Measurements from ENCODE around the gene RNF43. TPM values are rescaled to one million over a fixed set of nuclear protein-coding genes. Genes with fewer than 3 reads are reported as not detected.
A peak's percentile ranks its signal among the peaks of the same experiment; 100 is the strongest.

RNF43 gene
- total and polyA plus RNA-seq, 2 of the 13 experiments (the other 11 are each of a cell fraction or from before 2014, with no cell fraction given) = 31.0 to 53.4 TPM

DNA sequence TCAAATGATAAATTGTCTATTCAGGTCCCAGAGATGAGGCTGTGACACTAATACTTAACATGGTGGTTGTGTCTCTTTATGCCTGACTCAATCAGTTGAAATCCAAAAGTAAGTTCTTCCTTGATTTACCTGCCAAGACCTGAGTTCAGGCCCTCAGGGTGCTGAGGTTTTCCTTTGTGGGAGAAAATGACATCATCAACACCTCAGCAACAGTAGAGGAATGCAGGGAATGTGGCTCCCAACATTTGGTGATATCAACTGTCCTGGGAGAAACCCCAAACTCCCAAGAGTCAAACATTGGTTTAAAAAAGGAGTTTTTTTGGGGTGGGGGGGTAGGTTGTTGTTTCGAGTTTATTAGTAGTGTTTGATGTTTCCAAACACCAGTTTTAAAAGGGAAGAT is 14.7 kb downstream of the RNF43 start:
- H3K27me3 ChIP-seq (ENCODE audit: control insufficient read depth in 1 of 2, insufficient read depth in 2 of 2, low read length in 2 of 2) = no peaks in the 10 kb centered on the region
- ATAC-seq (no peak), DNase-seq (ENCODE audit: low spot score) (no peak), FAIRE-seq (no peak)
- POLR2A ChIA-PET = interaction anchor here (3.9 kb wide), 1 partner anchor 13 kb away, joined by 31 read pairs; the partner anchor contains the start of gene RNF43
- H3K4me2 ChIP-seq (ENCODE audit: low read depth, low read length) = no peak overlapping the region
- intact Hi-C loops (cut with micrococcal nuclease; ENCODE audit: unreplicated experiment) (no loop called here), in situ Hi-C loops (cut with HindIII; ENCODE audit: extremely low pct_ligation_motif_present, low pct_unique_long_range_greater_than_20kb) (no loop called here)
- no TSS peak for BruUV-seq (replicated peaks)
- no peak overlapping the region for H3K4me3 ChIP-seq (replicated peaks in 1 of 3; ENCODE audit: insufficient read depth in 1 of 3, low read depth in 2 of 3, low read length in 3 of 3)
- H4K20me1 ChIP-seq (ENCODE audit: insufficient read depth, low read length) = peaks cover 10% of the 10 kb centered on the region; the same call in 1 of the 2 replicates
- H2AFZ ChIP-seq (ENCODE audit: low read length) = no peak overlapping the region
- WGBS (ENCODE audit: low lambda C conversion rate) = 97% methylated on average over 1 of the region's 1 CpG
- CTCF ChIA-PET (ENCODE audit: low intra/inter-chr PET ratio, low total read pairs) = no interaction called here
- H3K27ac ChIP-seq (ENCODE audit: extremely low read length, insufficient read depth, low read length) = no peak overlapping the region
- peaks cover 12 to 45% of the 10 kb centered on the region in 2 experiments for H3K36me3 ChIP-seq (replicated peaks in 1 of 2; ENCODE audit: control insufficient read depth in 1 of 2, insufficient read depth in 2 of 2, low read length in 2 of 2)
- H3K4me1 ChIP-seq (ENCODE audit: insufficient read depth, low read length) = peaks cover 100% of the 10 kb centered on the region
- no peak overlapping the region for H3K9ac ChIP-seq (ENCODE audit: insufficient read depth, low read depth, low read length)
- no peaks in the 10 kb centered on the region for H3K9me3 ChIP-seq (ENCODE audit: low read length)
- peaks cover 98% of the 10 kb centered on the region for H3K79me2 ChIP-seq (ENCODE audit: insufficient read depth, low read length)
- no peak for TF ChIP-seq ZNF777 (CRISPR knock-in tag; IDR thresholded peaks at IDR 0.05)
- peak; percentile 53 for TF ChIP-seq TEAD3 (CRISPR knock-in tag; optimal IDR thresholded peaks at IDR 0.05; ENCODE audit: borderline replicate concordance)
- no peak for TF ChIP-seq CCAR2 (optimal IDR thresholded peaks at IDR 0.05; ENCODE audit: low read depth, low read length)
- TF ChIP-seq, protein P1, sequence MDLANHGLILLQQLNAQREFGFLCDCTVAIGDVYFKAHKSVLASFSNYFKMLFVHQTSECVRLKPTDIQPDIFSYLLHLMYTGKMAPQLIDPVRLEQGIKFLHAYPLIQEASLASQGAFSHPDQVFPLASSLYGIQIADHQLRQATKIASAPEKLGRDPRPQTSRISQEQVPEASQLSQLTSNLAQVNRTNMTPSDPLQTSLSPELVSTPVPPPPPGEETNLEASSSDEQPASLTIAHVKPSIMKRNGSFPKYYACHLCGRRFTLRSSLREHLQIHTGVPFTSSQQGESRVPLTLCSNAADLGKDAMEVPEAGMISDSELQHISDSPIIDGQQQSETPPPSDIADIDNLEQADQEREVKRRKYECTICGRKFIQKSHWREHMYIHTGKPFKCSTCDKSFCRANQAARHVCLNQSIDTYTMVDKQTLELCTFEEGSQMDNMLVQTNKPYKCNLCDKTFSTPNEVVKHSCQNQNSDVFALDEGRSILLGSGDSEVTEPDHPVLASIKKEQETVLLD (CRISPR knock-in tag; IDR thresholded peaks at IDR 0.05; ENCODE audit: low read depth) = no peak
- TF ChIP-seq ZNF776 (CRISPR knock-in tag; IDR thresholded peaks at IDR 0.05) = no peak
- no peak for TF ChIP-seq ZNF558 (CRISPR knock-in tag; IDR thresholded peaks at IDR 0.05; ENCODE audit: borderline replicate concordance)
- TF ChIP-seq ZNF143 (CRISPR knock-in tag; IDR thresholded peaks at IDR 0.05) = no peak
- TF ChIP-seq HNRNPUL1 (IDR thresholded peaks at IDR 0.05; ENCODE audit: low read depth, low read length) = no peak
- TF ChIP-seq, protein P2, sequence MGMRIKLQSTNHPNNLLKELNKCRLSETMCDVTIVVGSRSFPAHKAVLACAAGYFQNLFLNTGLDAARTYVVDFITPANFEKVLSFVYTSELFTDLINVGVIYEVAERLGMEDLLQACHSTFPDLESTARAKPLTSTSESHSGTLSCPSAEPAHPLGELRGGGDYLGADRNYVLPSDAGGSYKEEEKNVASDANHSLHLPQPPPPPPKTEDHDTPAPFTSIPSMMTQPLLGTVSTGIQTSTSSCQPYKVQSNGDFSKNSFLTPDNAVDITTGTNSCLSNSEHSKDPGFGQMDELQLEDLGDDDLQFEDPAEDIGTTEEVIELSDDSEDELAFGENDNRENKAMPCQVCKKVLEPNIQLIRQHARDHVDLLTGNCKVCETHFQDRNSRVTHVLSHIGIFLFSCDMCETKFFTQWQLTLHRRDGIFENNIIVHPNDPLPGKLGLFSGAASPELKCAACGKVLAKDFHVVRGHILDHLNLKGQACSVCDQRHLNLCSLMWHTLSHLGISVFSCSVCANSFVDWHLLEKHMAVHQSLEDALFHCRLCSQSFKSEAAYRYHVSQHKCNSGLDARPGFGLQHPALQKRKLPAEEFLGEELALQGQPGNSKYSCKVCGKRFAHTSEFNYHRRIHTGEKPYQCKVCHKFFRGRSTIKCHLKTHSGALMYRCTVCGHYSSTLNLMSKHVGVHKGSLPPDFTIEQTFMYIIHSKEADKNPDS (CRISPR knock-in tag; IDR thresholded peaks at IDR 0.05) = no peak
- TF ChIP-seq ZBTB1 (CRISPR knock-in tag; IDR thresholded peaks at IDR 0.05; ENCODE audit: borderline replicate concordance) = no peak
- TF ChIP-seq HDAC1 (CRISPR knock-in tag; IDR thresholded peaks at IDR 0.05) = no peak
- TF ChIP-seq ZNF235 (CRISPR knock-in tag; IDR thresholded peaks at IDR 0.05; ENCODE audit: borderline replicate concordance) = no peak
- peak; percentile 80 for TF ChIP-seq RBM22 (optimal IDR thresholded peaks at IDR 0.05; ENCODE audit: low read length)
- no peak for TF ChIP-seq ZNF12 (CRISPR knock-in tag; IDR thresholded peaks at IDR 0.05)
- TF ChIP-seq ATF7 (IDR thresholded peaks at IDR 0.05) = peak; percentile 88
- no peak for TF ChIP-seq ATF7 (CRISPR knock-in tag; IDR thresholded peaks at IDR 0.05)
- TF ChIP-seq ZMYM2 (CRISPR knock-in tag; IDR thresholded peaks at IDR 0.05) = no peak
- TF ChIP-seq SMYD3 (CRISPR knock-in tag; IDR thresholded peaks at IDR 0.05) = no peak
- TF ChIP-seq ZNF382 (CRISPR knock-in tag; IDR thresholded peaks at IDR 0.05; ENCODE audit: borderline replicate concordance) = no peak
- TF ChIP-seq, protein P3, sequence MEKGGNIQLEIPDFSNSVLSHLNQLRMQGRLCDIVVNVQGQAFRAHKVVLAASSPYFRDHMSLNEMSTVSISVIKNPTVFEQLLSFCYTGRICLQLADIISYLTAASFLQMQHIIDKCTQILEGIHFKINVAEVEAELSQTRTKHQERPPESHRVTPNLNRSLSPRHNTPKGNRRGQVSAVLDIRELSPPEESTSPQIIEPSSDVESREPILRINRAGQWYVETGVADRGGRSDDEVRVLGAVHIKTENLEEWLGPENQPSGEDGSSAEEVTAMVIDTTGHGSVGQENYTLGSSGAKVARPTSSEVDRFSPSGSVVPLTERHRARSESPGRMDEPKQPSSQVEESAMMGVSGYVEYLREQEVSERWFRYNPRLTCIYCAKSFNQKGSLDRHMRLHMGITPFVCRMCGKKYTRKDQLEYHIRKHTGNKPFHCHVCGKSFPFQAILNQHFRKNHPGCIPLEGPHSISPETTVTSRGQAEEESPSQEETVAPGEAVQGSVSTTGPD (CRISPR knock-in tag; IDR thresholded peaks at IDR 0.05) = no peak
- no peak for TF ChIP-seq SIN3B (IDR thresholded peaks at IDR 0.05; ENCODE audit: low read length)
- no peak for TF ChIP-seq NR1H2 (CRISPR knock-in tag; IDR thresholded peaks at IDR 0.05; ENCODE audit: borderline replicate concordance, low read depth)
